Endothelial cell of umbilical vein (primary cell): ENCODE data around the gene MUC22. TPM values are rescaled to one million over a fixed set of nuclear protein-coding genes. Genes with fewer than 3 reads are reported as not detected.
A peak's percentile ranks its signal among the peaks of the same experiment; 100 is the strongest.

Experiments used
- BruUV-seq: library from RNA; stranded (reverse); fragments of 400-500 nt; replicated peaks from 2 replicates; lab custom pipeline; 2021; lab: Mats Ljungman, UMichigan
- CTCF ChIA-PET: fragments of 300-600, 350-600 bp; sonication (Branson Sonifier 250); formaldehyde crosslinking; loops from one replicate; lab custom pipeline; 2021; ENCODE audit warnings: antibody characterized with exemption, inconsistent platforms; lab: Charles Lee
- POLR2A ChIA-PET: fragments of 300-600, 350-600 bp; sonication (Branson Sonifier 250); formaldehyde crosslinking; loops from one replicate; lab custom pipeline; 2021; ENCODE audit warnings: antibody characterized with exemption, inconsistent platforms; lab: Charles Lee
- DNase-seq: peaks from one replicate; pipeline ENCODE4 v3.0.0-alpha.2; 2011; ENCODE audit warnings: low read depth, low spot score
- FAIRE-seq: peaks from 2 replicates; lab custom pipeline; 2011; peaks lifted over from hg19 to GRCh38; lab: Jason Lieb, UNC
- H2AFZ ChIP-seq: 2 replicates; pipeline ENCODE4 v1.6.0; 2012; ENCODE audit warnings: low read depth, low read length, control low read depth, inconsistent platforms
- H3K27ac ChIP-seq: 2 replicates; pipeline ENCODE4 v1.5.1; 2011; ENCODE audit warnings: low read depth, mild to moderate bottlenecking, control low read depth, low read length, moderate library complexity; ENCODE audit not compliant: insufficient read depth
- H3K27me3 ChIP-seq, 2 experiments: 2 replicates each; pipeline versions ENCODE4 v1.6.0 to v1.6.1; 2011; ENCODE audit warnings: low read length in 2 of 2, mixed read lengths in 1 of 2; ENCODE audit not compliant: control insufficient read depth in 2 of 2, insufficient read depth in 2 of 2
- H3K36me3 ChIP-seq, 2 experiments: 2 replicates in 1 of 2; 3 replicates in 1 of 2; pipeline ENCODE4 v1.5.1; 2011; ENCODE audit warnings: low read length in 2 of 2, mild to moderate bottlenecking in 1 of 2, moderate library complexity in 1 of 2; ENCODE audit not compliant: control insufficient read depth in 2 of 2, insufficient read depth in 2 of 2; ENCODE audit errors: extremely low read depth in 1 of 2
- H3K4me1 ChIP-seq: 3 replicates; pipeline ENCODE4 v1.5.1; 2011; ENCODE audit warnings: mild to moderate bottlenecking, low read length; ENCODE audit not compliant: control insufficient read depth, insufficient read depth; ENCODE audit errors: extremely low read depth
- H3K4me2 ChIP-seq: 2 replicates; pipeline ENCODE4 v1.6.1; 2011; ENCODE audit warnings: low read length, control low read depth, mixed read lengths; ENCODE audit not compliant: insufficient read depth
- H3K4me3 ChIP-seq, 3 experiments: fragments of 200-600 bp in 1 of 3; sonication (generic), shearing (Covaris generic) in 1 of 3; replicated peaks in 1 of 3; 2 replicates each; pipeline ENCODE4 v1.5.1; 2011 to 2016; ENCODE audit warnings: control low read depth in 3 of 3, low read length in 3 of 3, mild to moderate bottlenecking in 2 of 3, inconsistent platforms in 1 of 3, low read depth in 1 of 3, moderate library complexity in 1 of 3; ENCODE audit not compliant: insufficient read depth in 1 of 3
- H3K79me2 ChIP-seq: 2 replicates; pipeline ENCODE4 v1.6.0; 2012; ENCODE audit warnings: low read length, inconsistent platforms; ENCODE audit not compliant: control insufficient read depth, insufficient read depth
- H3K9ac ChIP-seq: replicated peaks from 2 replicates; pipeline ENCODE3; 2011; ENCODE audit warnings: low read length, control low read depth; ENCODE audit not compliant: insufficient read depth; ENCODE audit errors: extremely low read depth
- H3K9me1 ChIP-seq: replicated peaks from 3 replicates; pipeline ENCODE4 v1.6.0; 2011; ENCODE audit warnings: mild to moderate bottlenecking, low read length; ENCODE audit not compliant: control insufficient read depth, insufficient read depth; ENCODE audit errors: extremely low read depth
- H3K9me3 ChIP-seq: replicated peaks from 2 replicates; pipeline ENCODE4 v1.5.1; 2012; ENCODE audit warnings: low read length, inconsistent platforms; ENCODE audit not compliant: control insufficient read depth, insufficient read depth
- H4K20me1 ChIP-seq: replicated peaks from 2 replicates; pipeline ENCODE3; 2011; ENCODE audit warnings: mild to moderate bottlenecking, low read length; ENCODE audit not compliant: control insufficient read depth, insufficient read depth; ENCODE audit errors: extremely low read depth
- FOS ChIP-seq: IDR thresholded peaks from 2 replicates; pipeline ENCODE4 v1.6.1; 2011; ENCODE audit warnings: mild to moderate bottlenecking, low read length, moderate library complexity, borderline replicate concordance; ENCODE audit not compliant: insufficient read depth
- GATA2 ChIP-seq: IDR thresholded peaks from 2 replicates; pipeline ENCODE4 v1.7.0; 2011; ENCODE audit warnings: low read depth, mild to moderate bottlenecking, moderate library complexity, mixed read lengths, low read length; ENCODE audit not compliant: insufficient read length, insufficient read depth
- POLR2A ChIP-seq: IDR thresholded peaks from 2 replicates; pipeline ENCODE4 v1.6.1; 2012; ENCODE audit warnings: low read depth, mild to moderate bottlenecking, control low read depth, low read length
- POLR2AphosphoS5 ChIP-seq: IDR thresholded peaks from 2 replicates; pipeline ENCODE4 v1.6.1; 2012; ENCODE audit warnings: low read depth, mild to moderate bottlenecking, control low read depth, low read length, moderate library complexity; ENCODE audit not compliant: insufficient read depth
- dilution Hi-C: fragments of 300-500 bp; cut with MboI; formaldehyde crosslinking; loops from one replicate; pipeline ENCODE4 v1.15.0; 2019; ENCODE audit warnings: low sequenced_read_pairs; ENCODE audit not compliant: extremely low pct_ligation_motif_present
- intact Hi-C: fragments of 100-400 bp; cut with micrococcal nuclease; formaldehyde crosslinking; loops from one replicate; pipeline ENCODE4 v1.10.0; 2022
- polyA plus RNA-seq, 4 experiments: library from polyadenylated mRNA; depleted of rRNA in 3 of 4; stranded (reverse) in 3 of 4; unstranded in 1 of 4; fragments of >200 nt; gene quantifications; 2 replicates each; pipeline versions ENCODE4 v1.2.1 to v1.2.3, GENCODE V29; 2011 to 2012; ENCODE audit warnings: missing spikeins in 1 of 4
- total RNA-seq: library from RNA; stranded (reverse); gene quantifications from 2 replicates; pipeline ENCODE4 v1.2.3, GENCODE V29; 2021
- TF ChIP-seq, protein P1 (sequence below), 2 donors: IDR thresholded peaks; 1 replicate in 1 of 2; 2 replicates in 1 of 2; pipeline ENCODE4 v1.5.1; 2011; ENCODE audit warnings: low read length in 2 of 2, mild to moderate bottlenecking in 2 of 2, moderate library complexity in 2 of 2, control low read depth in 1 of 2, inconsistent platforms in 1 of 2, low read depth in 1 of 2; ENCODE audit not compliant: insufficient read depth in 1 of 2; ENCODE audit errors: extremely low read depth in 1 of 2

MUC22 gene
- total and polyA plus RNA-seq, 2 donors (not counting 3 experiments of a cell fraction or from before 2014, with no cell fraction given), result not detected

DNA sequence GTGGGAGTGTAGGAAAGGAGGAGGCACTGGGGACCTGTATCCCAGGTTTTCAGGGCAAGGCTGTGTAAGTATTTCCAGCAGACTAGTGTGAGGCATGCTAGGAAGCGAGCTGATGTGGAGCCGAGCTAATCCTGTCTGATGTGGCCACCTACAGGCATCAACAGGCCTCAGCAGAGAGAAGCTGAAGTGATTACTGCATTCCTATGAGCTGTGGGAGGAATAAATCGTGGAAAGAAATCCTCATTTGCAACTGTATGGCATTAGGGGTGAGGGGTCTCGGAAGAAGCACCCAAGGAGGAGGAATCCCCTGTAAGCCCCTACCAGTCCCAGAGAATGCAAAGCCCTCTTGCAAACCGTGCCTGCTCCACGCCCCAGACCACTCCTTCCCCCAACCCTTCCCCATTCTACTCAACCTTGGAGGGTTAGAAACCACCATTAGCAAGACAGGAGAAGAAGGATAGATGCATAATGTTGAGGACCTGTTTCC is 60.5 kb downstream of the MUC22 start:
- Histone ChIP-seq H3K4me1 (peaks cover 6% of the 10 kb centered on the region), H3K79me2 (no peaks in the 10 kb centered on the region), H3K27ac (no peak overlapping the region), H3K4me2 (no peak overlapping the region), H3K9me3 (no peaks in the 10 kb centered on the region), H4K20me1 (no peaks in the 10 kb centered on the region), H3K27me3 (peaks cover 1 to 5% of the 10 kb centered on the region in 2 experiments), H2AFZ (no peak overlapping the region), H3K4me3 (no peak overlapping the region), H3K9me1 (no peaks in the 10 kb centered on the region), H3K36me3 (no peaks in the 10 kb centered on the region), H3K9ac (no peak overlapping the region)
- BruUV-seq, result no TSS peak
- intact Hi-C loops (loop anchor here (1.0 kb wide), 1 partner anchor 128 kb away; no protein-coding TSS in a partner anchor), dilution Hi-C loops (no loop called here)
- ChIA-PET POLR2A (interaction anchor here (0.6 kb wide), 1 partner anchor 44 kb away, joined by 3 read pairs; the partner anchor contains the start of gene PSORS1C1), CTCF (interaction anchor here (0.5 to 4.4 kb wide), 32 partner anchors 9 to 617 kb away, joined by 3 to 87 read pairs (median 4); partner anchors contain the start of genes DDR1, MUCL3, PSORS1C1 and VARS2)
- TF ChIP-seq, protein P1, sequence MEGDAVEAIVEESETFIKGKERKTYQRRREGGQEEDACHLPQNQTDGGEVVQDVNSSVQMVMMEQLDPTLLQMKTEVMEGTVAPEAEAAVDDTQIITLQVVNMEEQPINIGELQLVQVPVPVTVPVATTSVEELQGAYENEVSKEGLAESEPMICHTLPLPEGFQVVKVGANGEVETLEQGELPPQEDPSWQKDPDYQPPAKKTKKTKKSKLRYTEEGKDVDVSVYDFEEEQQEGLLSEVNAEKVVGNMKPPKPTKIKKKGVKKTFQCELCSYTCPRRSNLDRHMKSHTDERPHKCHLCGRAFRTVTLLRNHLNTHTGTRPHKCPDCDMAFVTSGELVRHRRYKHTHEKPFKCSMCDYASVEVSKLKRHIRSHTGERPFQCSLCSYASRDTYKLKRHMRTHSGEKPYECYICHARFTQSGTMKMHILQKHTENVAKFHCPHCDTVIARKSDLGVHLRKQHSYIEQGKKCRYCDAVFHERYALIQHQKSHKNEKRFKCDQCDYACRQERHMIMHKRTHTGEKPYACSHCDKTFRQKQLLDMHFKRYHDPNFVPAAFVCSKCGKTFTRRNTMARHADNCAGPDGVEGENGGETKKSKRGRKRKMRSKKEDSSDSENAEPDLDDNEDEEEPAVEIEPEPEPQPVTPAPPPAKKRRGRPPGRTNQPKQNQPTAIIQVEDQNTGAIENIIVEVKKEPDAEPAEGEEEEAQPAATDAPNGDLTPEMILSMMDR (IDR thresholded peaks at IDR 0.05; ENCODE audit: extremely low read depth in 1 of 2, insufficient read depth in 1 of 2, low read depth in 1 of 2, low read length in 2 of 2), result peak; percentile 19 to 60
- TF ChIP-seq POLR2A (no peak), POLR2AphosphoS5 (no peak), FOS (no peak), GATA2 (no peak)
- FAIRE-seq, result peak; percentile 61
- peak; percentile 51 for DNase-seq
